HG02840 (cell line): ENCODE results near the gene ARMS2.

Source experiments
- ATAC-seq: cut with Tn5 transposase; IDR thresholded peaks from one replicate; pipeline ENCODE4 v1.9.1; 2021; ENCODE audit warnings: mild to moderate bottlenecking, moderate library complexity, moderate number of reproducible peaks; ENCODE audit not compliant: unreplicated experiment, low FRiP score

Gene ARMS2, protein sequence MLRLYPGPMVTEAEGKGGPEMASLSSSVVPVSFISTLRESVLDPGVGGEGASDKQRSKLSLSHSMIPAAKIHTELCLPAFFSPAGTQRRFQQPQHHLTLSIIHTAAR

DNA sequence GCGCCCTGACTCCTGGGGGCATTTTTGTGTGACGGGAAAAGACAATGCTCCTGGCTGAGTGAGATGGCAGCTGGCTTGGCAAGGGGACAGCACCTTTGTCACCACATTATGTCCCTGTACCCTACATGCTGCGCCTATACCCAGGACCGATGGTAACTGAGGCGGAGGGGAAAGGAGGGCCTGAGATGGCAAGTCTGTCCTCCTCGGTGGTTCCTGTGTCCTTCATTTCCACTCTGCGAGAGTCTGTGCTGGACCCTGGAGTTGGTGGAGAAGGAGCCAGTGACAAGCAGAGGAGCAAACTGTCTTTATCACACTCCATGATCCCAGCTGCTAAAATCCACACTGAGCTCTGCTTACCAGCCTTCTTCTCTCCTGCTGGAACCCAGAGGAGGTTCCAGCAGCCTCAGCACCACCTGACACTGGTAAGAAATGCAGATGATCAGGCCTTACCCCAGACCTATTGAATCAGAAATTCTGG lies at the start of gene ARMS2:
Gene ARMS2, plus strand, starts transcription at position 51 of the 478 bp plus-strand sequence. Its CDS starts 75 bp downstream, at position 126.
- no peak for ATAC-seq

DNA sequence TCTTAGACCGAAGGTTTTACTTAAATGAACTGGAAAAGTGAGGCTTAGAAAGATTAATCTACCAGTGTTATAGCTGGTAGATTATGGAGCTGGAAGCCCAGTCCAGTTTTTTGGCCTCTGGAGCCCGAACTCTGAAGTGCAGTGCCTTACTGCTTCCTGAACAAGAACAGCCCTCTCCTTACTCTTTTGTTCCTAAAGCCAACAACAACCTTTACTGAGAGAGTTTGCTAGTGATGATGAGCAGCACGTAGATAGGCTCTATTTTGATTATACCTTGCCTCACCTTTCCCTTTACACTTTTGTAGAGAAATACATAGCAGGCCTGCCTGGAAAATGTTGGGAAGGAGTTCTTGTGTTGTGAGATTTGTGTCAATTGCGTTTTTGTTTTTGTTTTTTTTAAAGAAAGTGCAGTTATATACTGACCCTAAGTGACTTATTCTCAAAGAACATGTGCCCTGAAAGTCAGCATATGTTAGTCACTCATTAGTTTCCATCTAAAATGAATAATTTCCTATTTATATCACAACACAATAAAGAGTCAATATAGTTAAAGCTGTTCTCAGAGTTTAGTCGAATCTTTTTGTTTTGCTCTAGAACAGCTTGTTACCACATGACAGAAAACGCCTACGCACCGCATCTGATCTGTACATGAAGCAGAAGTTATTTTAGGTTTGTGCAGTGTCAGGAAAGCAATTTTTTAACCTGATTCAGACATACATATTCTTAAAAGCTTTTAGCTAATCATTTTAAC lies 46.9 kb upstream of the ARMS2 start:
- no peak for ATAC-seq

DNA sequence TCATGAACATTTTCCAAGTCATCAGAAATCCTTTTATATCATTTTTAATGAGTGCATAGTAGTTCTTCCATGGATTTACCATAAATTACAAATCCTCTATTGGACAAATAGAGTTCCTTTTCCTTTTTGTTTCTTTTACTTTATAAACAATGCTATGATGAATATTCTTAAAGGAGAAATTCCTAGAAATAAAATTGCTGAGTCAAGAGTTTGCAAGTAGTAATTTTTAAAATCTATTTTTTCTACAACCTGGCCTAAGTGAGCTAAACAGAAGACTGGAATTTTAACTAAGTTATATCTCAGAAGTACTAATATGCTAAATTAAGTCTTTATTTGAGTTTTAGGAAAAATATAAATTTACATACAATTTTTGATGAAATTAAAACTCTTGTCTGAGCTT lies 41.1 kb upstream of the ARMS2 start:
- ATAC-seq, result no peak

DNA sequence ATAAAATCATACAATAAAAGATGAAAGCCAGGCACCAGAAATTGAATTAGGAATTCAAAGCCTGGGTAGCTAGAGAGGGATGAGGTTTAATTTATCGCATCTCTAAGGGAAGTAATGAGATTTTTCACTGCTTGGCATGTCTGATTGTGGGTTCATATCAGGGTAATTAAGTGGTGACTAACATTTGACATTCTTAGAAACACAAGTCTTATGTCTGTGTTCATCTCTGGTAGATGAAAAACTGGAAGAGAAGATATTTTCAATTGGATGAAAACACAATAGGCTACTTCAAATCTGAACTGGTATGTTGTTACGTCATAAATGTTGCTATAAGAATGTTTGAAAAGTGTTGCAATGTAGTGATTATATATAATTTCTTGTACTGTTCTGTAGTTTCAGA lies 36.8 kb upstream of the ARMS2 start:
- no peak for ATAC-seq

DNA sequence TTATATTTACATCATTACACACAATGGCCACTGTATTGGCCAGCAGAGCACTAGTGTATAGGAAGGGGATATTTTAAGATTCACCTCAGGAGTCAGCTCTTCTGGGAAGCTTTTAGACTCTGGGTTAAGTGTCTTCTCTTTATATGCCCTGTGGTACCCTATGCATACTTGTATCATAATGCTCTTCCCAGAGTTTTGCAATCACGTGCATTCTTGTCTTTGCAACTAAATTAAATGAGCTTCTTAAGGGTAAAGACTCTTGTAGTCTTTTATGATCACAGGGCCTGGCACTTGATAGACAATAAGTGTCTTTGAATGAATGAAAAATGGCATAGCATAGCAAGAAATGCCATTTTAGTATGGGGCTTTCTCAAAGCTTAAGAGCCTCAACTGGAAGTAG lies 35.4 kb upstream of the ARMS2 start:
- no peak for ATAC-seq

DNA sequence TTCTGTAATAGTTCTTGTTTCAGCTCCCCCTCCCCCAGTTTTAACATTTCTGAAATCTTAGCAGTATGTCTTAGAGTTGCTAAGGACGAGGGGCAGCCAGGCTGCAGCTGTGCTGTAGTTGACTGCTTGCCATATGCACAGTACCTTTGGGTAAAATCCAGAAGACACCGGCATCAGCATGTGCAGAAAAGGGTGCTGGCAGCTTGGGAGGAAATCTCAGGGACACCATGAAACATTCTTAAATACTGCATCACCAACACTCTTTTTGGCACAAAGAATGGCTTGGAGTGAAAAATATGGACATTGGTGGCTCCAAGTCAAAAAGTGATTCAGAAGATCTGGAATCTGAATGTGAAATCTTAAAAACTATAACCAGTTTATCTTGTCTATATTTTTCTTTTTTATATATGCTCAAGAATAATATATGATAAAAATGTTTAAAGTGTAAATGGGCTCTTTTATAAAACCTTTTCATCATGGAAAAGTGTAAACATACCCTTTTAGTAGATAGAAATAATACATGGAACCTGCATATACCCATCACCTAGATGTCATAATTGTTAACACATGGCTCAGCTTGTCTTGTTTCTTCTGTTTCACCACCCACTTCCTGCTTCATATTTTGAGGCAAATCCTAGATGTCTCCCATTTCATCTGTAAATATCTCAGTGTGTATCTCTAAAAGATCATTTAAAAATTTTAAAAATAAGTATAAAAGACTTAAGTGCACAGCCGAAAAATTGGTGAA lies 34.4 kb upstream of the ARMS2 start:
- no peak for ATAC-seq

DNA sequence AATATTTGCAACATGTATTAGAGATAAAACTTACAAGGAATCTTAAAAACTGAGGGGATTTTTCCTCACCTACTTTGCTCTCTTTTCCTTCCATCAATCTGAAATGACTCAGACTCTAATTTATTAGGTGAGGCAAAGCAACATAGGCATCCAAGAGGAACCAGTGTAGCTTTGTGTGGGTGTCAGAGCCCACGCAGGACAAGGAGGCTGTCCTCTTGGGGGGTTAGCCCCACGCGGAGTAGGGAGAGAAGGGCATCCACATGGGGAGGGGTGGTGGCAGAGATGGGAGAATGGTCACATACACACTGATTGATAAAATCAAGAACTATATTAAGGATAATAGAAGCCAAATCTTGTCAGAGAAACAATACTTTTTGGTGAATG lies 33.8 kb upstream of the ARMS2 start:
- ATAC-seq, result no peak

DNA sequence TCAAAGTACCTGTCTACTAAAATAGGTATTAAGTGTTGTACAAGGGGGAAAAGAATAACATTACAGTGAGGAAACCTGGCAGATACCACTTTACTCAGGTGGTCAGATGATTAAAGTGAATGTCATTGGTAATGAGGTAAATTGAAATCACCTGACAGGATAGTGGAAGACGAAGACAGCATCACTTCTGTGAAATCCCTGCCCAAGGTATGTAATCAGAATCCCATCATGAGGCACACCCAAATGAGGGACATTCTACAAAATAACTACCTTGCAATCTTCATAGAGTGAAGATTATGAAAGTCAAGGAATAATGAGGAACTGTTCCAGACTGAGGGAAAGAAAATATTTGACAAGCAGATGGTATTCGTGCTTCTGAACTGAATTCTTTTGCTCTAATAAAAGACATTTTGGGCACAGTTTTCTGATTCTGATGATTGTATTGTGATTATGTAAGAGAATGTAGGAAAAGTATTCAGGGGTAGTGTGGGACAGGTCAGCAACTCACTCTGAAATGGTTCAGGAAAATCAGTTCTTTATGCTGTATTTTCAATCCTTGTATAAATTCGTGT lies 33.3 kb upstream of the ARMS2 start:
- no peak for ATAC-seq

GRCh38 chr10:122421742-122422141 lies 32.7 kb upstream of the ARMS2 start:
- no peak for ATAC-seq

DNA sequence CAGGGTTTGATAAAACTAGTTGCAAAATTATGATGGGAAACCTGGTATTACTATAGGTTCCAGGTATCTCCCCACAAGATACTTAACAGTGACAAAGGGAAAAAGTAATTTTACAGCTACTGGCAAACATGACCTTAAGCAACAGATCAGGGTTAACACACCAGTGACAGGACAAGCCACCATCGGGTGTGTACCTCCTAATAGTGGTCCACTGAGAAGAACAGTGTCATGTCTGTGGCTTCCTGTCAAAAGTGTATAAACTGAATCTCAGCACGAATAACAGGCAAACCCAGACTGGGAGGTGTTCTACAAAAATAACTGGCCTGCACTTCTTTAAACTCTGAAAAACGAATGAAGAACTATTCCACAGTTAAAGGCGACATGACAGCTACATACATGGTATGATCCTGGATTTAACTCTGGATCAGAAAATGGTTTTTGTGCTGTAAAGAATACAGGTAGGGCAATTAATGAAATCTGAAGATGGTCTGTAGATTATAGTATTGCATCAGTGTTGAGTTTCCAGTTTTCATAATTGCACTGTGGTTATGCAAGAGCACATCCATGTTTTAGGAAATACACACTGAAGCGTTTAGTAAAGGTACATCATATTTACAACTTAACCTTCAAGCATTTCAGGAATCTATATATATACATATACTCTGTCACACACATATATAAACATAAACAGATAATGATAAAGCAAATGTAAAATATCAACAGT lies 32.0 kb upstream of the ARMS2 start:
- ATAC-seq, result no peak

DNA sequence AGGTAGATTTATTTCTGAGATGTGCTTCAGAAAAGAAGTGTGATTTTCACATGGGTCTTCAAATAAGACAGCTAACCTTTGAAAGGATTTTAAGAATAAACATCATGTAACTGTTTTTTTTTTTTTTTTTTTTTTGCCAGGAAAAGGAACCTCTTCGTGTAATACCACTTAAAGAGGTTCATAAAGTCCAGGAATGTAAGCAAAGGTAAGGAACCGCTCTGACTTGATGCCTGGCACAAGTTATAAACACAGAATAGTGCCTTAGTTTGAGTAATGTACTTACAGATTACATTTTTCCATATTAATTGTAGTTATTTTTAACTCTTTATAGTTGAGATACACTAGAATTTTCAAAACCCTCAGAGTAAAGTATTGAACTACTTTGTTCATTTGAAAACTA lies 30.4 kb upstream of the ARMS2 start:
- no peak for ATAC-seq

DNA sequence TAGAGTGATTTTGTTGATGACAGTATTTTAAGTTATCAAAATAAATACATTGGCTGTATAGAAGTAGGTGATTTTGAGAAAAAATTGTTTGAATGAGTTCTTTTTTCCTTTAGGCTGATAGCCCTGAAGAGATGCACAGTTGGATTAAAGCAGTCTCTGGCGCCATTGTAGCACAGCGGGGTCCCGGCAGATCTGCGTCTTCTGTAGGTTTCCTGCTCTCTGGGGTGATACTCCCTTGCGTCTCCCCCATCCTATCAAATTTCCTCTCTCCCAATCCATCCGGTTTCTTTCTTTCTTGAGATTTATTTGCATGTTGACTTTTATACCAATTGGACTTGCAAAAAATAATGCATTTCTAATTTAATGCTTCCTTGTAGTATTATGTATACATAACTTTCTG lies 27.6 kb upstream of the ARMS2 start:
- no peak for ATAC-seq

DNA sequence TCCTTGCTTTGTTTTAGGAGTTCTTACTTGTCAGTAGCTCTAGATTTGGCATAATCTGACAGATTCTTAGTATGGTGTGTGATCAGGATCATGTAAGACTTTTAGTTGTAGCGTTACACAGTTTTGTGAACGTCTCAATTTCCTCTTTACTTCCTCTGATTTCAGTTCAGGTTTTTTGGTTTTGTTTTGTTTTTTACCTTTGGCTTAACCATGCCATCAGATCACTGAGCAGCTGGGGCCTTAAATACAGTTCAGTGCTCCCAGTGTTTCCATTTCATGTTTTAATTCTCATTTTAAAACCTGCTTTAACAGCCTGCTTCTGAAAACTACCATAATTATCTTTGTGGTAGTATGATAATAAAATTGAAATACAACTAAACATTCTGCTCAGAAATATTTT lies 27.2 kb upstream of the ARMS2 start:
- ATAC-seq, result no peak

- no peak for ATAC-seq
Observed at GRCh38 chr10:122435212-122435827, 19.1 kb upstream of the ARMS2 start.

GRCh38 chr10:122441961-122442360 lies 12.5 kb upstream of the ARMS2 start:
- no peak for ATAC-seq

DNA sequence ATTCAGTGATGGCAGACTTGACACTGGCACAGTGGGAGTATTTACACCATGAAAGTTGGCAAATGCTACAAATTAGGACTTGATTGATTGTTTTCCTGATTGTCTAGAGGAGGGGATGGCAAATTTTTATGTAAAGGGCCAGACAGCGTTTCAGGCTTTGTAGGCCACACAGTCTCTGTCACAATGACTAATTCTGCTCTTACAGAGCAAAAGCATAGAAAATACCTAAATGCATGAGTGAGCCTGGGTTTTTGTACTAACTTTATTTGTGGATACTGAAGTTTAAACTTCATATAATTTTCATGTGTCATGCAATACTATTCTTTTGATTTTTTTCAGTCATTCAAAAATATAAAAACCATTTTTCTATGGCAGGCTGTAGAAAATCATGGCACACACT lies 9.0 kb upstream of the ARMS2 start:
- ATAC-seq, result no peak

DNA sequence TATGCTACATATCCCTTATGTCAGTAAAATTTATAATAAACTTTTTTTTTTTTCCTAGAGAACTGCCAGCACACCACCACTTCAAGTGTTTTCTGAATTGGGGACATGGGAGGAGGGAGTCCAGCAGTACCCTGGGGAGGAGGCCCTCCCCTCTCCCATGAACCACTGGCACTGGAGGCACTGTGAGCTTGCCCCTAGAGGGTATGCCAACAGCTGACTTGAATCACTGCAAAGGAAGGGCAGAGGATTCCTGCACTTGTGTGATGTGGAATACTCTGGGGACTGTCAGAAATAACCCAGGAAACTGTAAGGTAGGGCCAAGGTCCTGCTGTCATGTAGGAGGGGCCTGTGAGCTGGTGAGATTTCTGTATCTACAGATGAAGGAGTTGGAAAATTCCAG lies 8.5 kb upstream of the ARMS2 start:
- no peak for ATAC-seq

DNA sequence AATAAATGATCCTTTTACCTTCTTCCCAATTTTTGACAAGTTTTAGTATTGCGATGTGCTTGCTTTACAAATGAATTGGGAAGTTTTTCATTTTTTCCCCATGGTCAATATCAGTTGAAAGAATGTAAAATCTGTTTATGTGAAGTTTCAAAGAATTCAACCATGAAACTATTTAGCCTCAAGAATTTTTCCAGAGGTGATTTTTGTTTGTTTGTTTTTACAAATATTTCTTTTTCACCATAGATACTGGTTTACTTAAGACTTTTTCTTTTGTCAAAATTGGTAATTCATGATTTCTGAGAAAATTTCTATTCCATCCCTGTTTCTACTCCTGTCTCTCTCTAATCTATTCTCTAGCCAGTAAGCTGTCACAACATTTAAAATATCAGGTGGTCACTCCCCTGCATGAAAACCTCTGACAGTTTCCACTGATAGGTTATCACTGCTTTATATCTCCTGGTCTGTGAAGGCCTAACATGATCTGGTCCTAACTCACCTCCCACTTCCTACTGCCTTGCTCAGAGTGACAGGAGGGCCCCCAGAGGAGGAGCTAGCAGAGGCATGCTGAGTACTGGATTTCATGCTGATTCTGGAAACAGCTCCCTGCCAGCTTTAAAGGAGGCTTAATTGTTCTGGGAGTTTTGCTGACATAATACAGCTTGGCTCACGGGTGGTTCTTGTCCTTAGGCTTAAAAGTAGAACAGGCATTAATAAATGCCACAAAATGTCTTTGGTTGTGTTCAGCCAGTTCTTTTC lies 7.6 kb upstream of the ARMS2 start:
- no peak for ATAC-seq

DNA sequence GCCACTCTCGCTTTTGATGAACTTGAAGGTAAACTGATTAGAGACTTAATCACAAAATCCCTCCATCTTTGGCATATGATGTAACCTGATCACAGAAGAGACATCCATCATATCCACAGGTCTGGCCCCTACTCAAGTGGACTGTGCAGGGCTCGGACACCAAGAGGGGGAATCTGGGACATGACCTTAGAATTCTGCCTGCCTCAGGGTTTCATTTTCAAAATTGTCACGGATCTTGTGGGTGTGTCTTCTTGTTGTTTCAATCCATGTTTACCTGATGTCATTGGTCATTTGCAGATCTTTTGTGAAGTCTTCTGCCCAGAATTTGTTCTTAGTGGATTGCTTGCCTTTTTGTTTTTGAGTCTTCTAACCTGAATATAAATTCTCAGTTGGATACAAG lies 5.9 kb upstream of the ARMS2 start:
- no peak for ATAC-seq

DNA sequence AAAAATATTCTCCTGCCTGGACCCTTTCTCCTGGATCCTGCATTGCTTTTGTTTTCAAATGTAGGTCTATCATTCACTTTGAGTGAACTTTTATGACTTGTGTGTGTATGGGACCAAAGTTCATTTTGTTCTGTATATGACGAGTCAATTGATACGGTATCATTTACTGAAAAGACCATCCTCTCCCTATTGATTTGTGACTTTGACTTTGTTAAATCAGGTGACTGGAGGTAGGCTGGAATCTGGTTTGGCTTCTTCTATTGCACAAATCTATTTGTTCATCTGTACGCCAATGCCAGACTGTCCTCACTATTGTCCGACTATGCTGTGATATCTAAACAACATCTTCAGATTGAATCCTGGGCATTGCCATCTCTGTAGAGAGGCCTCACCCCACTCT lies 5.3 kb upstream of the ARMS2 start:
- no peak for ATAC-seq
